Adrenal gland (tissue), 12 donors: ENCODE measurements around the gene MNT. TPM values are rescaled to one million over a fixed set of nuclear protein-coding genes. Genes with fewer than 3 reads are reported as not detected.

Experiments used
- DNase-seq, 7 donors: peaks; one replicate each; pipeline ENCODE4 v3.0.0-alpha.2; 2019 to 2020
- H3K27ac ChIP-seq, 5 donors: fragments of 200-600 bp; sonication (generic) in 4 of 5; 1 replicate in 3 of 5; 2 replicates in 2 of 5; pipeline versions ENCODE4 v1.5.1 to v1.8.0; 2016 to 2020; ENCODE audit warnings: mild to moderate bottlenecking in 1 of 5
- H3K27me3 ChIP-seq: fragments of 200-600 bp; 2 replicates; pipeline ENCODE4 v1.8.0; 2021
- H3K36me3 ChIP-seq, 2 donors: fragments of 200-600 bp; replicated peaks in 1 of 2; 1 replicate in 1 of 2; 2 replicates in 1 of 2; pipeline versions ENCODE4 v1.5.1 to v1.8.0; 2018 to 2022
- H3K4me1 ChIP-seq, 2 donors: fragments of 200-600 bp; replicated peaks in 1 of 2; 1 replicate in 1 of 2; 2 replicates in 1 of 2; pipeline versions ENCODE4 v1.5.1 to v1.8.0; 2018 to 2021
- H3K4me3 ChIP-seq, 4 donors: fragments of 200-600 bp; sonication (generic) in 3 of 4; one replicate each; pipeline ENCODE4 v1.5.1; 2016 to 2018
- H3K9me3 ChIP-seq, 3 donors: fragments of 200-600 bp; sonication (generic) in 1 of 3; replicated peaks in 1 of 3; 1 replicate in 2 of 3; 2 replicates in 1 of 3; pipeline versions ENCODE4 v1.5.1 to v1.8.0; 2016 to 2021
- POLR2A ChIP-seq, 2 donors: fragments of 450-650 bp; IDR thresholded peaks; one replicate each; pipeline ENCODE4 v1.6.1; 2017; ENCODE audit warnings: antibody characterized with exemption in 2 of 2, mild to moderate bottlenecking in 2 of 2, moderate library complexity in 1 of 2
- WGBS, 4 donors: extraction: QIAGEN DNeasy Blood & Tissue Kit in 2 of 4; methylation state at CpG; one replicate each; pipeline versions ENCODE4 v1.1.5 to v1.1.7; 2013 to 2017; 5-methylcytosine and 5-hydroxymethylcytosine counted together
- intact Hi-C, 2 donors: fragments of 100-400 bp; cut with DNase I; formaldehyde crosslinking; loops; one replicate each; pipeline versions ENCODE4 v1.14.1 to v1.15.0; 2022 to 2023
- polyA plus RNA-seq, 3 donors: library from polyadenylated mRNA; stranded (reverse); fragments of 200-250 nt in 2 of 3; fragments of 350-450 nt in 1 of 3; fragmentation: Illumina TruSeq in 1 of 3; extraction: RNeasy Lipid Tissue Mini Kit (QIAGEN cat#74804) in 1 of 3; gene quantifications; one replicate each; pipeline ENCODE4 v1.2.3, GENCODE V29; 2013 to 2014
- total RNA-seq, 9 donors: library from RNA; depleted of rRNA in 4 of 9; stranded (reverse); fragments of >200 nt in 4 of 9; fragments of 120-200 nt in 1 of 9; fragmentation: NEBNext Ultra II Directional in 1 of 9; extraction: Animal tissue kit (Norgen Biotek cat#: 25700) in 1 of 9; gene quantifications; one replicate each; pipeline versions ENCODE4 v1.1.0 to v1.2.4, GENCODE V29; 2013 to 2023
- TF ChIP-seq, protein P1 (sequence below), 6 experiments: fragments of 450-650 bp in 4 of 6; fragments of 200-600 bp in 2 of 6; sonication (generic) in 1 of 6; IDR thresholded peaks; 1 replicate in 5 of 6; 2 replicates in 1 of 6; pipeline versions ENCODE4 v1.5.1 to v1.8.0; 2016 to 2021; ENCODE audit warnings: antibody characterized with exemption in 6 of 6, mild to moderate bottlenecking in 2 of 6, moderate library complexity in 1 of 6
- donor health status: healthy with polysubstance abuse.
- donor health status: Bipolar disorder and iron deficiency.
- donor health status: DM: yes; HTN: yes; CAD: no.
- donor health status: DM: no; HTN: no; CAD: no.
- donor health status: DM: no; HTN: no; CAD: no.
- donor health status: DM: yes; HTN: yes; CAD: no.

The MNT gene
- total and polyA plus RNA-seq, 12 donors = 3.5 to 43.9 (median 19.6) TPM

DNA sequence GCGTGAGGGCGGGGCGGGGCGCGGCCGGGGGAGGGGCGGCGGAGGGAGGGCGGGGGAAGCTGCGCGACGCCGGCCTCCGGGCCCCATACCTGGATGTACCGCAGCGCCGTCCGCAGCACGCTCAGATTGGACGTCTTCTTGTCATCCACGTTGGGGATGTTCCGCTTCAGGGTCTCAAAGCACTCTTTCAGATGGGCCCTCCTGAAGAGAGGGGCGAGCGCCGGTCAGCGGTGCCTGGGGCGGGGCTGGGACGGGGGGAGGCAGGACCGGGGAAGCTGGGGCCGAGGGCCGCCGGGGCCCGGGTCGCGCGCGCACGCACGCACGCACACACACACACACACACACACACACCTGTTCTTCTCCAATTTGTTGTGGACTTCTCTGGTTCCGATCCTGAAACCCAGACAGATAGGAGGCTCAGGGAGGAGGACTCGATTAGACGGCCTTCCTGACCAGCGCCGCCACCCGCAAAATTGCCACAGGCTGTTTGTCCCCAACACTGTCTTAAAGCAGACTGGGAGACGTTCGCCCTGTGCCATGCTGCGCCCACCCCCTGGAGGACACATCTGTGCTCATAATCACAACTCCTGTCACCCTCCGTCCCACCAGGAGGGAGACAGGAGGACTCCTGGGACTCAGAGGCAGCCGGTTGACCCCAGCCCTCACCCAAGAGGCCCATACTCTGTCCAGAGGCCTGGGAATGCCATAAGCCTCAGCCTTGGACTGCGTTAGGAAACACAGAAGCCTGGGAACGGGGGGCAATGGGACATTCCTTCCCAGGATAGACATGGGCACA is 6.7 kb downstream of the MNT start:
- 19 to 68% (median 21%) methylated on average over 9 to 52 of the region's 53 CpGs for WGBS, 4 donors
- no peaks in the 10 kb centered on the region for H3K9me3 ChIP-seq
- TF ChIP-seq POLR2A (IDR thresholded peaks at IDR 0.05) = no peak
- TF ChIP-seq, protein P1, sequence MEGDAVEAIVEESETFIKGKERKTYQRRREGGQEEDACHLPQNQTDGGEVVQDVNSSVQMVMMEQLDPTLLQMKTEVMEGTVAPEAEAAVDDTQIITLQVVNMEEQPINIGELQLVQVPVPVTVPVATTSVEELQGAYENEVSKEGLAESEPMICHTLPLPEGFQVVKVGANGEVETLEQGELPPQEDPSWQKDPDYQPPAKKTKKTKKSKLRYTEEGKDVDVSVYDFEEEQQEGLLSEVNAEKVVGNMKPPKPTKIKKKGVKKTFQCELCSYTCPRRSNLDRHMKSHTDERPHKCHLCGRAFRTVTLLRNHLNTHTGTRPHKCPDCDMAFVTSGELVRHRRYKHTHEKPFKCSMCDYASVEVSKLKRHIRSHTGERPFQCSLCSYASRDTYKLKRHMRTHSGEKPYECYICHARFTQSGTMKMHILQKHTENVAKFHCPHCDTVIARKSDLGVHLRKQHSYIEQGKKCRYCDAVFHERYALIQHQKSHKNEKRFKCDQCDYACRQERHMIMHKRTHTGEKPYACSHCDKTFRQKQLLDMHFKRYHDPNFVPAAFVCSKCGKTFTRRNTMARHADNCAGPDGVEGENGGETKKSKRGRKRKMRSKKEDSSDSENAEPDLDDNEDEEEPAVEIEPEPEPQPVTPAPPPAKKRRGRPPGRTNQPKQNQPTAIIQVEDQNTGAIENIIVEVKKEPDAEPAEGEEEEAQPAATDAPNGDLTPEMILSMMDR (IDR thresholded peaks at IDR 0.05) = no peak
- no peaks in the 10 kb centered on the region for H3K27me3 ChIP-seq
- intact Hi-C loops = no loop called here
- peak overlapping the region in 1 of 4 donors; percentile 74 for H3K4me3 ChIP-seq
- DNase-seq = peak in 3 of 7 donors; percentile 38 to 53 (median 52)
- H3K4me1 ChIP-seq = peaks cover 56 to 76% of the 10 kb centered on the region in 2 donors
- no peaks in the 10 kb centered on the region for H3K36me3 ChIP-seq
- H3K27ac ChIP-seq = peak overlapping the region in 4 of 5 donors; percentile 97 to 99 (median 98)

DNA sequence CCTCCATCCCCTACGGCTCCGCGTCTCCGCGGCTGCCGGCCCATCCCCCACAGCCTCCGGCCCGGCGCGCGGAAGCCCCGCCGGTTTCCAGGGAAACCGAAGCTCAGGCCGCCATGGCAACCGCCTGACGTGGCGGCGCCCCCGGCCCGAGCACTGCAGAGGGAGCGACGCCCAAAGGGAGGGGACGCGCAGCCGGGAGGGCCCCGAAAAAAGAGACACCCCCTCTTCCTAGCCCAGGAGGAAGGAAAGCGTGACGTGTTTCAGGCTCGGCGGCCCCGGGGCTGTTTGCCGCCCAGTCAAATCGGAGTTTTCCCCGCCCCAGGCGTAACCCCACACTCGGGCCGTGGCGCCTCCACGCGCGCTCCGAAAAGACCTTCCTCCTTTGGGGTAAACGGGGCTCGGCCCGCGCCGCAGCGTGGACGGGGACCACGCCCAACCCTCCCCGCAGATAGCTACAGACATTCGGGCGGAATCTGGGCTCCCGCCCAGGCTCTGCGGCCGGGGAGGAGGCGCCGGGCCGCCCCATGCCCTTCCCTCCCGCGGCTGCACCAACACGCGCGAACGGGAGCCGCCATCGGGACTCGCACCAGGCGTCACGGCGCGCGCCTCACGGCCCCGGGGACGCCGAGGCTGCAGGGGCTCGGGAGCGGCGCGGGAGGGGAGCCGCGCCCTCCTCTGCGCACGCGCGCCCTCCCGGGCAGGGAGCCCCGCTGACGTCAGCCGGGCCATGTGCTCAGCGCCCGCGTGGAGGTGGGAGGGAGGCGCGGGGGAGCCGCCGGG is 7.5 kb downstream of the MNT start:
- Histone ChIP-seq H3K9me3 (no peaks in the 10 kb centered on the region), H3K27ac (peak overlapping the region; percentile 93 to 99 (median 98)), H3K4me3 (peak overlapping the region; percentile 4 to 74 (median 68)), H3K27me3 (no peaks in the 10 kb centered on the region), H3K36me3 (no peaks in the 10 kb centered on the region), H3K4me1 (peaks cover 48 to 70% of the 10 kb centered on the region in 2 donors)
- intact Hi-C loops = no loop called here
- TF ChIP-seq, protein P1 (IDR thresholded peaks at IDR 0.05) = no peak
- TF ChIP-seq POLR2A (IDR thresholded peaks at IDR 0.05) = peak; percentile 71 to 76
- 0% methylated on average over 3 to 97 of the region's 99 CpGs; no CpG with 5 or more reads in 1 of the 4 donors for WGBS, 4 donors
- peak; percentile 88 to 94 (median 91) for DNase-seq

DNA sequence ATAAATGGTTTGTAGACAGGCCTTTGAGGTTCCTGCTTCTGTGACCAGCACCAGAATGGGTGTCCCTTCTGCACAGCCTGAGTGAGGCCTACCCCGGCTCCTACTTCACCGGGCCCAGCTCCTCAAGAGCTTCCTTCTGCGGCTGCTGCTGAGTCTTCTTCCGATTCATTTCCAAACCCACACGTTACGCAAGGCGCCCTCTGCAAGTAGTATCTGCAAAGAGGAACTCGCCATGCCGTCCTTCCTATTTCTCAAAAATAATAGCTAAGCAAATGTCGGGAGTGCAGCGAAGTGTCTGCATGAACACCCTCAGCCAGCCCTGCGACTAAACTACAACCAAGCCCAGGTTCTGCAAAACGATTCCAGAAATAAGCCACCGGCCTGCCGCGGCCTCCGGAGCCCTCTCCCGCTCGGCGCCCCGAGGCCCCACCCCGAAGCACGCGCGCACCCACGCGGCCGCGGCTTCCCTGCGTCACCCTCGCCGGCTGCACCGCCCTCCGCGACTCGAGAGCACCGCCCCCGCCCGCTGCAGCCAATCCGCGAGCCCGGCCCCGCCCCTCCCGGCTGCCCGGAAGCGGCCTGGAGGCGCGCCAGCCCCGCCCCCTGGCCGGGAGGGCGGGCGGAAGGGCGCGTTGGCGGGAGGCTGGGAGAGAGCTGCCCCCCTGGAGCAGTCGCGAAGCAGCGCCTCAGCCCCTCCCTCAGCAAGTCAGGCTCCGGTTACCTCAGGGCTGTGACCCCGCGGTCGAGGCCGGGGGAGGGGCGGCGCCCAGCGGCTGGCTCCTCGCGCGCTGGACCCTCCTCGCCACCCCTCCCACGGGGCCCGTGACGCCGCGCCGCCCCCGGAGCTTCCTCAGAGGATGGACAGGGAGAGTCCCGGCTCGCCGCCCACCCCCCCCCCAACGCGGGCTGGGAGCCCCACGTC is 8.3 kb downstream of the MNT start:
- 0 to 1% (median 0%) methylated on average over 17 to 79 of the region's 83 CpGs for WGBS, 4 donors
- Histone ChIP-seq H3K4me3 (peak overlapping the region in 2 of 4 donors; percentile 71 to 74), H3K36me3 (peaks cover 0 to 6% of the 10 kb centered on the region in 2 donors), H3K9me3 (no peaks in the 10 kb centered on the region), H3K27me3 (no peaks in the 10 kb centered on the region), H3K27ac (peak overlapping the region; percentile 93 to 99 (median 98)), H3K4me1 (peaks cover 41 to 61% of the 10 kb centered on the region in 2 donors)
- TF ChIP-seq POLR2A (IDR thresholded peaks at IDR 0.05) = peak; percentile 76 to 84
- TF ChIP-seq, protein P1 (IDR thresholded peaks at IDR 0.05) = no peak
- DNase-seq = peak; percentile 94 to 98 (median 96)
- intact Hi-C loops = no loop called here
